VCaP (cell line): ENCODE measurements around the gene LPAR2.

Source experiments
- H3K27ac ChIP-seq: fragments of 450-650 bp; 2 replicates; pipeline ENCODE4 v1.5.1; 2017
- CTCF ChIP-seq: fragments of 450-650 bp; conservative IDR thresholded peaks from 2 replicates; pipeline ENCODE4 v1.5.1; 2017; ENCODE audit warnings: mild to moderate bottlenecking, moderate library complexity

LPAR2 gene

GRCh38 chr19:19656451-19657396 lies 28.7 kb upstream of the LPAR2 start:
- H3K27ac ChIP-seq = no peak overlapping the region
- TF ChIP-seq CTCF = no peak

GRCh38 chr19:19655641-19656343 lies 27.8 kb upstream of the LPAR2 start:
- H3K27ac ChIP-seq = no peak overlapping the region
- TF ChIP-seq CTCF = no peak

- H3K27ac ChIP-seq = no peak overlapping the region
- no peak for TF ChIP-seq CTCF
Observed at GRCh38 chr19:19655051-19655594, 27.1 kb upstream of the LPAR2 start.

- H3K27ac ChIP-seq = no peak overlapping the region
- no peak for TF ChIP-seq CTCF
Observed at GRCh38 chr19:19654441-19654840, 26.4 kb upstream of the LPAR2 start.

GRCh38 chr19:19653597-19654147 lies 25.7 kb upstream of the LPAR2 start:
- H3K27ac ChIP-seq = no peak overlapping the region
- no peak for TF ChIP-seq CTCF

GRCh38 chr19:19652482-19653295 lies 24.7 kb upstream of the LPAR2 start:
- no peak for TF ChIP-seq CTCF

More at GRCh38 chr19:19652482-19653295, 24.7 kb upstream of the LPAR2 start:
- no peak overlapping the region for H3K27ac ChIP-seq
